Epithelial cell of prostate (primary cell): ENCODE data around the gene NRXN3.

Source experiments
- DNase-seq: peaks from one replicate; pipeline ENCODE4 v3.0.0-alpha.2; 2011; ENCODE audit warnings: low read depth, low spot score
- H3K27ac ChIP-seq: fragments of 450-650 bp; 2 replicates; pipeline ENCODE4 v1.5.1; 2017; ENCODE audit warnings: mild to moderate bottlenecking

NRXN3 gene

DNA sequence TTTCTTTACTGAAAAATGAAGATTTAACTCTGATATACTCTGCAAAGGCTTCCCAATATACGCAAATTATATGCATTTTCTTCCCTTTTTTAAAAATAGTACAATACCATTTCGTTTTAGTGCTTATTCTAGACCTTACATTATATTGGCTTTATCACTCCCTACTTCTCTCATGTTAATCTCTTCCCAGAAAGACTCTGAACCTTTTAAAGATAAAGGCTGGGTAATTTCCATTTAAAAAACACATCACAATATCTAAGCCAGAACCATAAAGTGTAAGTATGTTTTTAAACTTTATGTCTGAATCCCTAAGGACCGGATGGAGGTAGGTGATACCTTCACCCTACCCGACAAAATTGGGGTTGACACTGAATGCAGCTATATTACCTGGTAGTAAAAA, 1720.4 kb downstream of the NRXN3 start:
- no peak for DNase-seq
- no peak overlapping the region for H3K27ac ChIP-seq

DNA sequence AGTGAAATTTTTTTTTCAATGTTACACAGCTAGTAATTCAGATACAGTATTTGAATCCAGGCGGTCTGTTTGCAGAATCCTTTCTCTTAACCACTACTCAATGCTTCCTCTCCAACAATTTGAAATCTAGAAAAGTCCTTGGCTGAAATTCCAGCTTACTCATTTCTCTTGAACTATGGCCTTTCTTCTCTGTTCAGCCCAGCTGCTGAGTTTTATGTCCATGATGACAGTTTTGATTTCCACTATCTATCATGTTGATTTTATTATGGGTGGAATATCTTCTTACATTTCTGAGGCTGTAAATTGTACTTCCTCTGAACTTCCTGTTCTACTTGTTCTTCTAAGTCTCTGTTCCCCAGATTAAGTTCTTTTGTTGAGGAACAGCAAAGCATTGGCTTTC, 1725.8 kb downstream of the NRXN3 start:
- DNase-seq, result no peak
- H3K27ac ChIP-seq, result no peak overlapping the region

DNA sequence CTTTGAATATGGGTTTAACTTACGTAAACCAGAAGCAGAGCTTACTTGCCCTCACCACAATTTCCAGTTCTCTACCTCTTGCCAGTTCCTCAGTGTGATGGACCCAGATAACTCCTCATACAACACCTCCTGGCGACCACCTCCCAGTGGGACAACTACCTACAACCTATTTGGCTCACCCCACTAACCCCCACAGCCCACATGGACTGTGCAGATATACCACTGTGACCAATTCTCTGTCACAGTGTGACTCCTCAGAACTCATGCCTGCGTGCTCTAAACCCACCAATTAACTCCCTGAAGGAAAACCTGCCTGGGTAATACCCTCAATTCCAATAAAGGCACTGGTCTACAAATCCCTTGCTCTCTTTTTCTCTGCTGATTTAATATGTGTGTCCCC, 1729.4 kb downstream of the NRXN3 start:
- no peak for DNase-seq
- no peak overlapping the region for H3K27ac ChIP-seq

DNA sequence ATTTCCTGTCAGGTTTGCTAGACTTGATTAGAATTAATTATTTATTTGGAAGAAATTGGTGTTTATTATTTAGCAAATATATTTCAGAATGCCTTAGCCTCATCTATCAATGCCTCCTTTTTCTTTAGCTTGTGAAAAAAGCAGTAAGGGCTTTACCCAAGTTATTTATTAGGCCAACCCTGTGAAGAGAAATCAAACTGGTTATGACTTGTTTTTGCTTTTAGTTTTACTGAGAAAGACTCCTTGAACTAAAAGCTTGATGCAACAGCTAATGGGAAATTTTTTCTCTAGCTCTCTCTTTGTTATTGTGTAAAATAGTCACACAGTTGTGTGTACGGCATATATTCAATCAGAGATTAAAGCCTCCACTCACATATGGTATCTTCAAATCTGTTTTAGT, 1734.3 kb downstream of the NRXN3 start:
- H3K27ac ChIP-seq, result no peak overlapping the region
- DNase-seq, result no peak

DNA sequence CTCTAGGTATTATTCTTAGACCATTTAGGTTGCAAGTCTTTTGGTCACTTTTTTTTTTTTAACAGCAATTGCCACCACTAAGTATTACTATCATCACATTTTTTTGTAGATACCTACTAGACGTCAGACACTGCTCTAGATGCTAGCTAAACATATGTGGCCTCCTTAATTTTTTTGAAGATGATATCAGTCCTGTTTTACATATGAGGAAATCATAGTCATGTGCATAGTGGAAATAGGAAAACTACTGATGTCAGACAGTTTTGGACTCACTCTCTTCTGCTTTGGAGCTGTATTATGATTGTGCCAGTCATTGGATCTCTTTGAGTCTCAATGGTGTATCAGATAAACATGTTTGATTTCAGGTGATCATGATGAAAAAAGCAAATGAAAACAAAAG, 1736.8 kb downstream of the NRXN3 start:
- no peak overlapping the region for H3K27ac ChIP-seq

DNA sequence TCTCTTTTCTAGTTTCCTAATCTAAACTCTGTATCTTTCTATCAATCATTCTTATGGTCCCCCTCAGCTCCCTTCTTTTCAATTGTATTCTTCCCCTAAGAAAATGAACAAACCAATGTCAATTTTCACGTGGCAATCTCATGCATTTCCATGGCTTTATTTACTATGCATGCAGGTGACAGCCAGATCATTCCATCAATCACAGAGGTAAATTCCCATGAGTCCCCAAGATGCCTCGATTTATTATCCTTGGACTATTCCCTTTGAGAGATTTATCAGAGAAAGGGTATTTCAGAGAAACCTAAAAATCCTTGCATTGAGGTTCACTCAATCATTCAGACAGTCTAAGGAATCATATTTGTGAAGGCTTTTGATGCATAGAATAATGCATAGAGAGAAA, 1739.9 kb downstream of the NRXN3 start:
- no peak overlapping the region for H3K27ac ChIP-seq
- DNase-seq, result no peak

More for the DNA sequence above, 1736.8 kb downstream of the NRXN3 start:
- DNase-seq, result no peak

DNA sequence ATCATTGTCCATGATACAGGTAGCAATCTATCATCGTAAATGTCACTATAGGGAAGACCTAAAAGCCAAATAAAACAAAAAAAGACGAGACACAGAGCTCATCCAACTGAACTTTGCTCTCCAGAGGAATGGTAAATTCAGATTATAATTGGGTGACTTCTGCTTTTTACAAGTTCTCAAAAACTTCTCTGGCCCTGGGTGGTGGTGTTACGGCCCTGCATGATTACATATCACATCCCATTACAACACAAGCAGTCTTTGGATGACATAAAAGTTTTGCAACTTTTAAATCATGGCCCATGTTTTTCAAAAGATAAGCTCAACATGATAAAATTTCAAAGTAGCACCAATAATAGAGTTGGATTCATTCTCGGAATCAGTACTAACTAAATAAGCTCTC, 1741.6 kb downstream of the NRXN3 start:
- DNase-seq, result no peak
- no peak overlapping the region for H3K27ac ChIP-seq

DNA sequence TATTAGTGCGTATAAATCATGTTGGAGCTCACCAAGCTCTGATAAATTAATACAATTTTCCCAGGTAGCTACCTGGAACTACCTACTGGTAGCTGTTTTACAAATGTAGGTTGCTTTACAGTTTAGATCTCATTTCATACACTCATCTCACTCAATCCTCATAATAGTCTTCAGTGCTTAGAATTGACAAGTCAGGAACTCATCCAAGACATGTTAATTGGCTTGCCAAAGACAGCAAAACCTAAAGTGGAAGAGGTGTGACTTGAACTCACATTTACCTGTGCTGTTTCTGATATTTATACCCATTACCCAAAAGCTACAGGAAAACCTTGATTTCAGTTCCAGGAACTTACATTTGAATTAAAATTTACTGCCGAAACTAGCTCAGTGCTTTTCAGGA, 1744.4 kb downstream of the NRXN3 start:
- no peak overlapping the region for H3K27ac ChIP-seq
- DNase-seq, result no peak

DNA sequence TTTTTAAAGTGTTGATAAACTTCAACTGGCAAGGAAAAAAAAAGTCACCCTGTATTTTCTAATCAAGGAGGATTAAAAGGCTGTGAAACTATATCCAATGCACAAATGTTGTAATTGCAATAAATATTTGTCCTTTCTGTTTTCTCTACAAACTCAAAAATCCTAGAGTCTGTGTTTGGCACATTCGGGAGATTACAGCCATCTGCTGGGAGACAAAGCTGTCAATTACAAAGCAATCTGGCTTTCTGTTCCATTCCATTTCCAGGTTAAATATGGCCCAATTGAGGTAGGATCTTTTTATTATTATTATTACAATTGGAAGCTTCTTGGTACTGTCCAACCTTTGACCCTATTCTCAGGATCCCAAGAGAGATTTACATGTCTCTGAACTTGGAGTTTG, 1745.2 kb downstream of the NRXN3 start:
- DNase-seq, result no peak
- no peak overlapping the region for H3K27ac ChIP-seq

DNA sequence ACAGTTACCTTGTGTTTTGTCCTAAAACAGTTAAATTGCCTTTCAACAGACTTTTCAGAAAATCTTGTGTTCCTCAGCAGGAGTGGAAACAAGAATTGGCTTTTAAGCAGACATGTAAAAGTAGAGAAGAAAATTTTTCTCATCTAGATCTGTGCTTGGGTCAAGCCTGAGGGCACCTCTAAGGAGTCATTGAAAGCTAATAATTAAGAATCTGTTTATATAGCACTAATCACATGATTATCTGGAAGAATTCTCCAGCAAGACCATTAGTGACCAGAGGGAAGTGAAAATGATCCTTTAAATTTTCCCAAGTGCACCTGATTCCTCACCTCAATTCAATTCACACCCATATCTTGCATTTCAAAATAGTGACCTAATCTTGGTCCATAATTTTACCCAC, 1746.1 kb downstream of the NRXN3 start:
- no peak overlapping the region for H3K27ac ChIP-seq
- no peak for DNase-seq

DNA sequence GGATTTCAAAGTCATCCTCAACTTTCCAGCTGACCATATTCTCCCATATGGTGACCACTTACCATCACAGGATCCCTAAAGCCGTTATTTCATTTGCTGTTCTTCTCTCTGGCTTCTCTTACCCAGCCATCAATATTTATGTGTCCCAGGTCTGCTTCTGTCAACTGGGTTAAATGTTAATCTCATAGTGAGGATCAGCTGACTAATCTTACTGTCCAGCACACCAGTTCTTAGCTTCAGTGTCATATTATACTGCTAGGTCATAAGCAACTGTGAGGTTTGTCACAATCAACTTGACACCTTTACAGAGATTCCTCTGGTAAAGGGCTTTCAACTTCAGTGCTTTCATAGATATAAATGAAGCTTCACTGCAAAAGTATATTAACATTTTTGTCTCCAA, 1746.7 kb downstream of the NRXN3 start:
- H3K27ac ChIP-seq, result no peak overlapping the region
- DNase-seq, result no peak
